ENCODE data around the gene RTCA.
"Not testable (repeated sequence)": the region's sequence is repeated elsewhere in the genome, so short reads cannot be mapped to it uniquely, and the experiment has no call there.

RTCA gene

GRCh38 chr1:100279954-100280682, 14.1 kb downstream of the RTCA start:
- TF ChIP-seq CTCF (IDR thresholded peaks at IDR 0.05; ENCODE audit: low read depth, low read length): no peak
- H3K4me3 ChIP-seq (ENCODE audit: low read depth, low read length): no peak overlapping the region

- no peak overlapping the region for H3K4me3 ChIP-seq (ENCODE audit: low read depth, low read length)
- no peak for TF ChIP-seq CTCF (IDR thresholded peaks at IDR 0.05; ENCODE audit: low read depth, low read length)
Measured at GRCh38 chr1:100284591-100284990, 18.6 kb downstream of the RTCA start.

- no peak for TF ChIP-seq CTCF (IDR thresholded peaks at IDR 0.05; ENCODE audit: low read depth, low read length)
- no peak overlapping the region for H3K4me3 ChIP-seq (ENCODE audit: low read depth, low read length)
Measured at GRCh38 chr1:100287162-100287561, 21.1 kb downstream of the RTCA start.

- TF ChIP-seq CTCF (IDR thresholded peaks at IDR 0.05; ENCODE audit: low read depth, low read length): no peak
- no peak overlapping the region for H3K4me3 ChIP-seq (ENCODE audit: low read depth, low read length)
Measured at GRCh38 chr1:100290291-100290690, 24.3 kb downstream of the RTCA start.

- no peak overlapping the region for H3K4me3 ChIP-seq (ENCODE audit: low read depth, low read length)
- no peak for TF ChIP-seq CTCF (IDR thresholded peaks at IDR 0.05; ENCODE audit: low read depth, low read length)
Measured at GRCh38 chr1:100292711-100293110, 26.7 kb downstream of the RTCA start.

- H3K4me3 ChIP-seq (ENCODE audit: low read depth, low read length): no peak overlapping the region
- TF ChIP-seq CTCF (IDR thresholded peaks at IDR 0.05; ENCODE audit: low read depth, low read length): no peak
Measured at GRCh38 chr1:100296140-100296539, 30.1 kb downstream of the RTCA start.

- not testable (repeated sequence) for H3K4me3 ChIP-seq (ENCODE audit: low read depth, low read length)
Measured at GRCh38 chr1:100296997-100297396, 31.0 kb downstream of the RTCA start.

- no peak for TF ChIP-seq CTCF (IDR thresholded peaks at IDR 0.05; ENCODE audit: low read depth, low read length)
- no peak overlapping the region for H3K4me3 ChIP-seq (ENCODE audit: low read depth, low read length)
Measured at GRCh38 chr1:100298512-100298911, 32.5 kb downstream of the RTCA start.

Measured in WI38 (cell line).